Endothelial cell of umbilical vein (primary cell): ENCODE measurements around the gene KRT33B. TPM values are rescaled to one million over a fixed set of nuclear protein-coding genes. Genes with fewer than 3 reads are reported as not detected.

ENCODE experiments used
- BruUV-seq: library from RNA; stranded (reverse); fragments of 400-500 nt; replicated peaks from 2 replicates; lab custom pipeline; 2021; lab: Mats Ljungman, UMichigan
- CTCF ChIA-PET: fragments of 300-600, 350-600 bp; sonication (Branson Sonifier 250); formaldehyde crosslinking; loops from one replicate; lab custom pipeline; 2021; ENCODE audit warnings: antibody characterized with exemption, inconsistent platforms; lab: Charles Lee
- POLR2A ChIA-PET: fragments of 300-600, 350-600 bp; sonication (Branson Sonifier 250); formaldehyde crosslinking; loops from one replicate; lab custom pipeline; 2021; ENCODE audit warnings: antibody characterized with exemption, inconsistent platforms; lab: Charles Lee
- DNase-seq: peaks from one replicate; pipeline ENCODE4 v3.0.0-alpha.2; 2011; ENCODE audit warnings: low read depth, low spot score
- FAIRE-seq: peaks from 2 replicates; lab custom pipeline; 2011; peaks lifted over from hg19 to GRCh38; lab: Jason Lieb, UNC
- H2AFZ ChIP-seq: 2 replicates; pipeline ENCODE4 v1.6.0; 2012; ENCODE audit warnings: low read depth, low read length, control low read depth, inconsistent platforms
- H3K27ac ChIP-seq: 2 replicates; pipeline ENCODE4 v1.5.1; 2011; ENCODE audit warnings: low read depth, mild to moderate bottlenecking, control low read depth, low read length, moderate library complexity; ENCODE audit not compliant: insufficient read depth
- H3K27me3 ChIP-seq, 2 experiments: 2 replicates each; pipeline versions ENCODE4 v1.6.0 to v1.6.1; 2011; ENCODE audit warnings: low read length in 2 of 2, mixed read lengths in 1 of 2; ENCODE audit not compliant: control insufficient read depth in 2 of 2, insufficient read depth in 2 of 2
- H3K36me3 ChIP-seq, 2 experiments: 2 replicates in 1 of 2; 3 replicates in 1 of 2; pipeline ENCODE4 v1.5.1; 2011; ENCODE audit warnings: low read length in 2 of 2, mild to moderate bottlenecking in 1 of 2, moderate library complexity in 1 of 2; ENCODE audit not compliant: control insufficient read depth in 2 of 2, insufficient read depth in 2 of 2; ENCODE audit errors: extremely low read depth in 1 of 2
- H3K4me1 ChIP-seq: 3 replicates; pipeline ENCODE4 v1.5.1; 2011; ENCODE audit warnings: mild to moderate bottlenecking, low read length; ENCODE audit not compliant: control insufficient read depth, insufficient read depth; ENCODE audit errors: extremely low read depth
- H3K4me2 ChIP-seq: 2 replicates; pipeline ENCODE4 v1.6.1; 2011; ENCODE audit warnings: low read length, control low read depth, mixed read lengths; ENCODE audit not compliant: insufficient read depth
- H3K4me3 ChIP-seq, 3 experiments: fragments of 200-600 bp in 1 of 3; sonication (generic), shearing (Covaris generic) in 1 of 3; replicated peaks in 1 of 3; 2 replicates each; pipeline ENCODE4 v1.5.1; 2011 to 2016; ENCODE audit warnings: control low read depth in 3 of 3, low read length in 3 of 3, mild to moderate bottlenecking in 2 of 3, inconsistent platforms in 1 of 3, low read depth in 1 of 3, moderate library complexity in 1 of 3; ENCODE audit not compliant: insufficient read depth in 1 of 3
- H3K79me2 ChIP-seq: 2 replicates; pipeline ENCODE4 v1.6.0; 2012; ENCODE audit warnings: low read length, inconsistent platforms; ENCODE audit not compliant: control insufficient read depth, insufficient read depth
- H3K9ac ChIP-seq: replicated peaks from 2 replicates; pipeline ENCODE3; 2011; ENCODE audit warnings: low read length, control low read depth; ENCODE audit not compliant: insufficient read depth; ENCODE audit errors: extremely low read depth
- H3K9me1 ChIP-seq: replicated peaks from 3 replicates; pipeline ENCODE4 v1.6.0; 2011; ENCODE audit warnings: mild to moderate bottlenecking, low read length; ENCODE audit not compliant: control insufficient read depth, insufficient read depth; ENCODE audit errors: extremely low read depth
- H3K9me3 ChIP-seq: replicated peaks from 2 replicates; pipeline ENCODE4 v1.5.1; 2012; ENCODE audit warnings: low read length, inconsistent platforms; ENCODE audit not compliant: control insufficient read depth, insufficient read depth
- H4K20me1 ChIP-seq: replicated peaks from 2 replicates; pipeline ENCODE3; 2011; ENCODE audit warnings: mild to moderate bottlenecking, low read length; ENCODE audit not compliant: control insufficient read depth, insufficient read depth; ENCODE audit errors: extremely low read depth
- EZH2 ChIP-seq: IDR thresholded peaks from 2 replicates; pipeline ENCODE4 v1.6.1; 2012; ENCODE audit warnings: borderline replicate concordance, low read depth, mild to moderate bottlenecking, moderate library complexity, low read length, inconsistent platforms; ENCODE audit not compliant: severe bottlenecking
- FOS ChIP-seq: IDR thresholded peaks from 2 replicates; pipeline ENCODE4 v1.6.1; 2011; ENCODE audit warnings: mild to moderate bottlenecking, low read length, moderate library complexity, borderline replicate concordance; ENCODE audit not compliant: insufficient read depth
- GATA2 ChIP-seq: IDR thresholded peaks from 2 replicates; pipeline ENCODE4 v1.7.0; 2011; ENCODE audit warnings: low read depth, mild to moderate bottlenecking, moderate library complexity, mixed read lengths, low read length; ENCODE audit not compliant: insufficient read length, insufficient read depth
- JUN ChIP-seq: IDR thresholded peaks from 2 replicates; pipeline ENCODE4 v1.6.1; 2011; ENCODE audit warnings: borderline replicate concordance, low read depth; ENCODE audit not compliant: insufficient read length, insufficient read depth
- MYC ChIP-seq: IDR thresholded peaks from one replicate; pipeline ENCODE4 v1.6.1; 2011; ENCODE audit warnings: mild to moderate bottlenecking, low read depth, low read length
- POLR2A ChIP-seq: IDR thresholded peaks from 2 replicates; pipeline ENCODE4 v1.6.1; 2012; ENCODE audit warnings: low read depth, mild to moderate bottlenecking, control low read depth, low read length
- POLR2AphosphoS5 ChIP-seq: IDR thresholded peaks from 2 replicates; pipeline ENCODE4 v1.6.1; 2012; ENCODE audit warnings: low read depth, mild to moderate bottlenecking, control low read depth, low read length, moderate library complexity; ENCODE audit not compliant: insufficient read depth
- dilution Hi-C: fragments of 300-500 bp; cut with MboI; formaldehyde crosslinking; loops from one replicate; pipeline ENCODE4 v1.15.0; 2019; ENCODE audit warnings: low sequenced_read_pairs; ENCODE audit not compliant: extremely low pct_ligation_motif_present
- intact Hi-C: fragments of 100-400 bp; cut with micrococcal nuclease; formaldehyde crosslinking; loops from one replicate; pipeline ENCODE4 v1.10.0; 2022
- polyA plus RNA-seq, 4 experiments: library from polyadenylated mRNA; depleted of rRNA in 3 of 4; stranded (reverse) in 3 of 4; unstranded in 1 of 4; fragments of >200 nt; gene quantifications; 2 replicates each; pipeline versions ENCODE4 v1.2.1 to v1.2.3, GENCODE V29; 2011 to 2012; ENCODE audit warnings: missing spikeins in 1 of 4
- total RNA-seq: library from RNA; stranded (reverse); gene quantifications from 2 replicates; pipeline ENCODE4 v1.2.3, GENCODE V29; 2021
- TF ChIP-seq, protein P1 (sequence below): IDR thresholded peaks from 2 replicates; pipeline ENCODE4 v1.6.1; 2011; ENCODE audit not compliant: insufficient read depth, insufficient read length

Gene KRT33B
- total and polyA plus RNA-seq, 2 donors (not counting 3 experiments of a cell fraction or from before 2014, with no cell fraction given) = not detected

DNA sequence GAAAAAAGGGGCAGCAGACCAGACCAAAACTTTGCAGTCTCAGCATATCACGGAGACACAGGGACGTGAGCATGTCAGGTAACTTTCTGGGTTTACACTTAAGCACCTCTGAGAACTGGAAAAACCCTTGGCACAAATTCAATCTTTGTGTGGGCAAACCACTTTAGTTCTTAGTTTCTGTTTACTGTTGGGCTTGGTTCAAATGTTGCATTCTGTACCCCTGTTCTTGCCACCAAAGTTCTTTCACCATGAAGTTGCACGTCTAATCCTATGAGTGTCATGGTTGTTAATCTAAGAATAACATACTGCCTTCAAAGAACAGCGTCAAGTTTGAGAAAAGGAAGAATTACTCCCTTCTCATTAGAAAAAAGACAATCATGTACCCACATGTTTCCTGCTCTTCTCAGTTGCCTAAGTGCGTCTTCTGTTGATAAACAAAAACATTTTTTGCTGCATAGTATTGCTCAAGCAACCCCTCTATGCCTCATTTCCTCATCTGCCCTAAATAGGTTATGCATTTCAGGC, 30.6 kb downstream of the KRT33B start:
- no TSS peak for BruUV-seq
- no peak for TF ChIP-seq FOS
- no peak for TF ChIP-seq POLR2A
- no peak for TF ChIP-seq EZH2
- no peak for TF ChIP-seq POLR2AphosphoS5
- TF ChIP-seq, protein P1, sequence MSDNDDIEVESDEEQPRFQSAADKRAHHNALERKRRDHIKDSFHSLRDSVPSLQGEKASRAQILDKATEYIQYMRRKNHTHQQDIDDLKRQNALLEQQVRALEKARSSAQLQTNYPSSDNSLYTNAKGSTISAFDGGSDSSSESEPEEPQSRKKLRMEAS = no peak
- TF ChIP-seq MYC = no peak
- ChIA-PET CTCF (interaction anchor here (0.9 to 1.0 kb wide), 2 partner anchors 9 to 79 kb away, joined by 3 read pairs; no protein-coding TSS in a partner anchor), POLR2A (no interaction called here)
- no peak overlapping the region for H3K4me3 ChIP-seq
- no peaks in the 10 kb centered on the region for H3K4me1 ChIP-seq
- no peak overlapping the region for H3K9ac ChIP-seq
- dilution Hi-C loops = no loop called here
- no peaks in the 10 kb centered on the region for H3K9me1 ChIP-seq
- DNase-seq (no peak), FAIRE-seq (no peak)
- H3K4me2 ChIP-seq = no peak overlapping the region
- intact Hi-C loops = no loop called here
- no peaks in the 10 kb centered on the region for H3K79me2 ChIP-seq
- H2AFZ ChIP-seq = no peak overlapping the region
- H3K27ac ChIP-seq = no peak overlapping the region
- H3K36me3 ChIP-seq = no peaks in the 10 kb centered on the region
- H4K20me1 ChIP-seq = no peaks in the 10 kb centered on the region
- no peaks in the 10 kb centered on the region for H3K9me3 ChIP-seq
- no peaks in the 10 kb centered on the region for H3K27me3 ChIP-seq

DNA sequence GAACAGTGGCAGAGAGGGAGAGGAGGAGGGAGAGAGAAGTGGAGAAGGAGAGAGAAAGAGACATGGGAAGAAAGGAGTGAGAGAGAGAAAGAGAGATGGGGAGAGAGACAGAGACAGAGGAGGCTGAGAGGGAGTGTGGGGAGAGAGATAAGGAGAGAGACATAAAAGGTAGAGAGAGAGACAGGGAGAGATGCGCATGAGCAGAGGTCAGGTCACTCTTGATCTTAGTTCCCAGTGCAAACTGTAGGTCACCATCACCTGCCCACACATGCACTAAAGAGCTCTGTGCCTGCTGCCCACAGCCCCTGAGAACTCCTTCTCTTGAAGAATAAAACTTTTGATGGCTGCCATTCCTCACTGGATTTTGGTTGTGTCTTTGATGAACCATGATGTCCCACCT, 33.9 kb downstream of the KRT33B start:
- H3K9me1 ChIP-seq = no peaks in the 10 kb centered on the region
- ChIA-PET POLR2A (no interaction called here), CTCF (interaction anchor here (1.1 kb wide), 1 partner anchor 213 kb away, joined by 4 read pairs; no protein-coding TSS in a partner anchor)
- no peak for TF ChIP-seq JUN
- no peak for TF ChIP-seq POLR2A
- TF ChIP-seq MYC = no peak
- TF ChIP-seq, protein P1 = no peak
- no peak for TF ChIP-seq POLR2AphosphoS5
- TF ChIP-seq GATA2 = no peak
- TF ChIP-seq FOS = no peak
- dilution Hi-C loops = no loop called here
- no peaks in the 10 kb centered on the region for H4K20me1 ChIP-seq
- H3K27me3 ChIP-seq = no peaks in the 10 kb centered on the region
- BruUV-seq = no TSS peak
- H3K27ac ChIP-seq = no peak overlapping the region
- H3K4me1 ChIP-seq = no peaks in the 10 kb centered on the region
- no peak overlapping the region for H3K4me3 ChIP-seq
- no peaks in the 10 kb centered on the region for H3K36me3 ChIP-seq
- DNase-seq (no peak), FAIRE-seq (no peak)
- H3K4me2 ChIP-seq = no peak overlapping the region
- intact Hi-C loops = no loop called here
- no peaks in the 10 kb centered on the region for H3K9me3 ChIP-seq
- no peak overlapping the region for H3K9ac ChIP-seq
- H2AFZ ChIP-seq = no peak overlapping the region
- H3K79me2 ChIP-seq = no peaks in the 10 kb centered on the region
